Retina (tissue), 1 donor: ENCODE results near the gene ELMO1.

Experiments used
- DNase-seq: peaks from one replicate; pipeline ENCODE4 v3.0.0-alpha.2; 2016

Gene ELMO1

GRCh38 chr7:37209195-37209594, 239.5 kb downstream of the ELMO1 start:
- no peak for DNase-seq

DNA sequence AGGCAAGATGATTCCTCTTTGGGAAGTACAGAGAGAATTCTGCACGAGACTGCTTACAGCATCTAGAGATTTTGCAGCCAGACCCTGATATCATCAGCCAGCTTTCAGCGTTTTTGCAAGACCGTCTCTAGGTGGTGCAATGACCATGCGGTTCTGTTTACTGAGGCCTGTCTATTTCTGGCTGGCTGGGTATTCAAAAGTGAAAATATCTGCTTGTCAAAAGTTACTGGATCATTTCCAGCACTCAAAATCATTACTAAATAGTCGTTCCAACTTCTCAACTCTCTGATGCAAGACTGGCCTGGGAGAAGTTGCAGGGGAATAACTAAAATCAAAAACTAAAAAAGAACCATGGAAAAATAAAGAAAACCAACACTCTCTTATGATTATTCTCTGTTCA, 240.1 kb downstream of the ELMO1 start:
- DNase-seq: peak; percentile 43

- DNase-seq: no peak
These were observed 242.5 kb downstream of the ELMO1 start for GRCh38 chr7:37206192-37206591.

DNA sequence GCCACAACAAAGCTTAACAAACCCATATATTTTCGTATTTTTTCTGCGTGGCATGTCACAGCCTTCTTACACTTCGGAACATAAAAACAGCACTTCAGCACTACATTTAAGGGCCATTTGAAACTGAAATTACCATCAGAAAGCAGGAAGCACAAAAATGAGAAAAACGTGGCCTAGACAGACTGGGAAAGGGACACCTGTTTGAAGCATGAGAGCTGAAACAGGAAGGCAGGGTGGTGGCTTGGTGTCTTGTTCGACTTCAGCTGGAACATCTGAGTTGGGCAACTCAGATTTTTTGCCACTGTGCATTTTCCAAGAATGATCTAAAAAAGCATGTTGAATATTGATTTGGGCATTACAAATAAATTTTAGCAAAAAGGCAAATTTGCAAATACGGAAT, 243.2 kb downstream of the ELMO1 start:
- DNase-seq: no peak

GRCh38 chr7:37201876-37202198, 246.8 kb downstream of the ELMO1 start:
- no peak for DNase-seq

DNA sequence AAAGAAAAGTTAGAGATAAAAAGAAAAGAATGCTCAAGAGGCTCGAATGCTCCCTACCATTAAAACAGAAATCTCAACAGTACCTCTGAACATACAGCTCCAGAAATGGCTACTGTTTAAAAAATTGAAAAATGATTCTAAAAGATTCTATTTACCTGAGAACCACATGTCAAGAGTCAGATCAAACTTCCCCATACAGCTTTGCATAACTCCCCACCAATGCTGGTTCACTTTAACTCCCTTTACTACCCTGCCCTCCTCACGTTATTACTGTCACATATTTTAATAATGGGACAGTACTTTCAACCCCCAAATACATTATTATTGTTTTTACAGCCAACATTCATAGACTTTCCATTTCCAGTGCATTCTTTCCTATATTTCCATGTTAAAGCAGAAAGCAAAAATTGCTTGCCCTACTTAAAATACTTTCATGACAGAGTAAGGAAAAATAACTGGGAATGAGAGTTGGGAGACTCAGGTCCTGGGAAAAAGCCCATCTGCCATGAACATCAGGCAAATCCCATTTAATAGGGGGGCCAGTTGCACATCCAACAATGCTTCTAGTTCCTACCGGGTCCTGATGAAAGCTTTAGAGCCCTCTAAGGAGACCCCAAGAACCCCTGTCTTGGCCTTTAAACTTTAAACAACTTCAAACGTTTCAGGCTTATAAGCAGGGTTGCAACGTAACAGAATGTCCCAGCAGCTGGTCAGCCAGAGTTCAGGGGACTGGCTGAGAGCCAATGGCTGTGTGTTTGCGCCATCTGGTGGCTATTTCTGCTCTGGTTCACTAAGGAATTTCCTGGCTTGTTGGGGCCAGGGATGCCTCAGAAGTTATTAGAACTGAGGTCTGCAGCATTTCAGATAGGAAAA, 247.4 kb downstream of the ELMO1 start:
- DNase-seq: peak; percentile 78

DNA sequence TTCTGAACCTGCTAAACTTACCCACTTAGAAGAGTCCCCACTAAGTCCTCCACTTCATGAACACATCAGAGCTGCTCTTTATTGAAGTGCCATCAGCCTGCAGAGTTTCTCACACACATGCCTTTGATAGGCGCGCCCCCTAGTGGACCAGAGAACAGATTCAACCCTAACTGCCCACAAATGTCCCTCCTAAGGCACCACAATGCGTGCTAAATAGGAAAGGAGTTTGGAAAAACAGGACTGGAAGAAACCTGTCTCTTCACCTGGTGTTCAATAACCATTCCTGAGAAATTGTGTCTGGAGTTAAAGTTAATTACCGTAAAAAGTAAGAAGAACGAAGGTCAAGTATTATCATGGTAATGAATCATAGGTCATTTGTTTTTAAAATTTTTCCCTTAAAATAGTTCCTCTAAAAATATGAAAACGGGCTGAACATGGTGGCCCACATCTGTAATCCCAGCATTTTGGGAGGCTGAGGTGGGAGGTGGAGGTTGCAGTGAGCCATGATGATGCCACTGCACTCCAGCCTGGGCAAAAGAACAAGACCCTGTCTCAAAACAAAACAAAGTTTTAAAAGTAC, 249.7 kb downstream of the ELMO1 start:
- no peak for DNase-seq

- peak; percentile 72 for DNase-seq
These were observed 250.4 kb downstream of the ELMO1 start for GRCh38 chr7:37198041-37198905.

DNA sequence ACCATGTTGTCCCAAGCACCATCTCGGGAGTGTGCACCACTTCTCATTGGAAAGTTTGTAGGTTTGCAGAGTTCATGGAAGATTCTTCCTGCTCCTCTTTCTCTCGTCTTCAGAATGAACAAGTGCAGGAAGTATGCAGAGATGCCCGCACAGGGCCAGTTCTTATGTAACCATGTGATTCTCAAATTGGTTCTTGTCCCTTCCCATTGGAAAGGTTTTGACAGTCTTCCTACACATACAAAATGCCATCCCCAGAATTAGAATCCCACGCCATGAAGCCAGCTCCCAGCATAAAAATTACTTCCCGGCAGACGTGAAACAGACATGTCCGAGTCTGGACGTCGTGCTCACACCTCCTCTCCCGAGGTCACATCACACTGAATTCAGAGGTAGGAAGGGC, 251.6 kb downstream of the ELMO1 start:
- DNase-seq: no peak

DNA sequence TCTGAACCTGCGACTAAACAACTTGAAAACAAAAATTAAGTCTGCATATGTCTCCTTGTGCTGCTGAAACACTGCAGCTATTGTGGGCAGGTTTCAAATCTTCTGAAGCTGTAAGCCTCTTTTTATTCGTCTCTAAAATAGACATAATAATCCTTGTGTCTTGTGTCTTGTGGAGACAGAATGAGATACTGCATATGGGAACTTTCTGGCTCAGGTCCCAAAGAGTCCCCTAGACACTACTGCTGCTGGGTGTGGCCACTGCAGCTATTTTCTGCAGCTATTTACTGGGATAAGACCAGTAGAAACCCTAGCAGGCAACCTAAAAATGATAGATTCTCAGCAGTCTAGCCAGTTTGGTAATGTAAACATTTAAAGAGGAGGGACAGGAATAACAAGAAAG, 252.0 kb downstream of the ELMO1 start:
- DNase-seq: no peak

DNA sequence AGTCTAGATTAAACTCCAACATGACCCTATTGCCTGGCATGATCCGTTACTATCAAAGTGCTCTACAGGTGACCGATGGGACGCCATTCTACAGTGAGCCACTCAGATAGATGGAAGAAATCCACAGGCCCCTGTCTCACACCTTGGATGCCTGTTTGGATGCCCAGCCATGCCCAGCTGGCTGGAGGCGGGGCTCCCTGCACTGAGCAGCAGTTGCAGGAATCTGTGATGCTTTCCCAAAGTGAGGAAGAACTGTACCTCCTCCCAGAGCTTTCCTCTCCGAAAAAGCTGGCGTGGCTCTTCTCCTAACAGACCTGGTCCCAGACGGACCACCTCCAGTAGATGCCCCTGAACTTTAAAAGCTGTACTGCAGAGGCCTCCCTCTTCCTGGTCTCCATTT, 253.3 kb downstream of the ELMO1 start:
- DNase-seq: no peak

- DNase-seq: no peak
These were observed 253.7 kb downstream of the ELMO1 start for GRCh38 chr7:37194943-37195342.

DNA sequence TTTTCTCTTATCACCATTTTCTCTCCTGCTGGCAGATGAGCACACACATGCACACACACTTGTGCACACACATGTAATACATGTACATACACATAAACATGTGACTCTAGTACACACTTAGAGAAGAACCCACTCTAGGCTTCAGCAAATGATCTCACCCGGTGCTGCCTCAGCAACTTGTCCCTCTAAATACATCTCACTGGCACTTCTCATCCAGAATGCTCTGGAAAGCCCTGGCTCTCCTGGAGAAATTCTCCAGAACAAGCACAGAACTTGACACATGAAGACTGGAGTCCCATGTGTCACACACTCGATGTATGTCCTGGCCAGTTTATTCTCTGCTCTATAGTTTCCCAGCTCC, 254.9 kb downstream of the ELMO1 start:
- DNase-seq: no peak

DNA sequence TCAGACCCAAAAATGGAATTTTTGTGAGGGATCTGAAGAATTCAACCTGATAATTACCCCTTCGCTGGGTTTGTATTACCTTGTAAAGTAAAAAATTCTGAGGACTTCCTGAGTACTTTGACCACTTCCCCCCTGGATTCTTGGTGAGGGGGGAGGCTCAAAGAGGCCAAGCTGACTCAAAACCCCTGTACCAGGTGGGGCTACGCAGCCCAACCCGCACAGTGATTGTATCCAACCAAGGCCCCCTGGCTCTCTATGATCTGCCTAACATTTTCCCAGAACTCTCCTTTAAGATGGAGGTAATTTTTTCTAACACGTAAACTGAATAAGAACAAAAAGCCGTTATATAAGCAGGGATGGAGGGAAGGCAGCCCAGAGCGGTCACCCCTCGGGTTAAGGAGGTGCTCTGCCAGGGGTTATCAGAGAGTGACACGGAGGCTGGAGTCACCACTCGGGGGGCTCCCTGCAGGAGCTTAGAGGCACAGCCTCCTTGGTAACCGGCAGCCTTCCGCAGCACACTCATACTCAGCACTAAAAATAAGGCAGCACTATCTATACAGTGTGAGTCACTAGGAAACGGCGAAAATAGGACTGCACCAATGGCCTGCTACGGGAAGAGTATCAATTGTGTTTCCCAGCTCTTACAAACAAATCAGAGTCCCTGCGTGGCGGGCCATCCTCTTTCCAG, 255.4 kb downstream of the ELMO1 start:
- DNase-seq: no peak

- no peak for DNase-seq
These were observed 256.9 kb downstream of the ELMO1 start for GRCh38 chr7:37191797-37192196.

DNA sequence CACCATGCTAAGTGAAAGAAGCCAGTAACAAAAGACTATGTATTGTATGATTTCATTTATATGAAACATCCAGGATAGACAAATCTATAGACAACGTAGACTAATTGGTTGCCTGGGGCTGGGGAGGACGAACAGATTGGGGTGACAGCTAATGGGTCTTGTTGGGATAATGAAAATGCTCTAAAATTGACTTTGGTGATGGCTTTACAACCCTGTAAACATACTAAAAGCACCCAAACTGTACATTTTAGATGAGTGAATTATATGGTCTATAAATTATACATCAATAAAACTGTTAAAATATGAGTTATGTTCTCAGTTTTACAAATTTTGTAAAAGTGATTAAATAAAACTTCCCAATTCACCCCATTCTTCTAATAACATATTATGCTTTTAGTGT, 261.5 kb downstream of the ELMO1 start:
- no peak for DNase-seq

DNA sequence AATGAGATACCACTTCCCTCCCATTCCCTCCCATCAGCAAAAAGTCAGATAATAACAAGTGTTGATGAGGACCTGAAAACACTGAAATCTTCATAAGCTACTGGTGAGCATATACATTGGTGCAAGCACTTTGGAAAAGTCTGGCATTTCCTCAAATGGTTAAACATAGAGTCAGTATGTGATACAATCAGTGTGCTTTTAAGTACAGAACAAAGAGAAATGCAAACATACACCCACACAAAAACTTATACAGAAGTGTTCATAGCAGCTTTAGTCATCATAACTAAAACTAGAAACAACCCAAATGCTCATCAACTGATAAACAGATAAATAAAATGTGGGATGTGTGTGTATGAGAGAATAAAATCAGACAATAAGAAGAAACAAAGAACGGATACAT, 261.9 kb downstream of the ELMO1 start:
- no peak for DNase-seq

- DNase-seq: no peak
These were observed 267.1 kb downstream of the ELMO1 start for GRCh38 chr7:37181550-37181932.

DNA sequence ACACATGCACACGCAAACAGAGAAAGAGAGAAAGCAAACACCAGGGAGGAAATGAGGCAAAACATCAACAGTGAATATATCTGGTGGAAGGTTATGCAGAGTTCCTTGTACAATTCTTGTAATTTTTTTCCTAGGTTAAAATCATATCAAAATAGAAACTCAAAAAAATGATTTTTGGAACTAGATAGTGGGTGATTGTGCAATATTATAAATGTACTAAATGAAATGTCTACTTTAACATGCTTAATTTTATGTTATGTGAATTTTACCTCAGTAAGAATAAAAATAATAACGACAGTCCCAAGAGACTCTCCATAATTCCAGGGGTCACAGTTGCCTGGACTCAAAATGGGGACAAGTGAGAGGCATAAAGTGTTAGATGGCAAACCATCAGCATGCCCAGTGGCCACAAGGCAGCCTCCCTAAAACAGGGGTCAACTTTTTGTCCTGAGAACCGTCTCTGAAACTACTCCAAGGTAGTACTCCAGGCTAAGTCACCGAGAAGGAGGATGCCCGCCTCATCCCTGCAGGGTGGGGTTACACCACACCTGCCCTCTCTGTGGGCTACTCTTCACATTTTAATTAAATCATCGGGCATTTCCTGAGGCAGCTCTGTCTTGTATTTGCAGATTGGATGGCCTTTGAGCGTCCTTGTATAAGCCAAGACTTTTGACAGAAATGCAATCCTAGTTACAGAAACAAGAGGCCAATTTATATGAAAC, 267.7 kb downstream of the ELMO1 start:
- no peak for DNase-seq

- no peak for DNase-seq
These were observed 272.6 kb downstream of the ELMO1 start for GRCh38 chr7:37176079-37176478.

DNA sequence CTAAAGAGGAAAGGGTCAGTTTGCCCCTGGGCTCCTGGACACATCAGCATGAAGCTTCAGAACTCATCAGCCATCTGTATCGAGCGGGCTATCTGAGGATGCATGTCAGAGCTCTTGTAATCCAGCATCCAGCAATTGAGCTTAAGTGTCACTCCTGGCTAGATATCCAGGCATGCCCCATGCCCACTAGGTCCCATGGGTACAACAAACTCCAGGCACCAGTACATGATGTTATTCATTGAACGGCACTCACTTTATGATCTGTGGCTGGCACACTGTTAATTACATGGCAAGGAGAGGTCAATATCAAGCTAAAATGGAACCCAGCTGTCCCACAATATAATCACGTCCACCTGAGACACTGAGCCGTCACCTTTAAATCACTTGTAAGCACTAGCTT, 274.2 kb downstream of the ELMO1 start:
- DNase-seq: no peak

- DNase-seq: no peak
These were observed 275.0 kb downstream of the ELMO1 start for GRCh38 chr7:37173670-37174069.

- no peak for DNase-seq
These were observed 286.6 kb downstream of the ELMO1 start for GRCh38 chr7:37162106-37162505.
